Suprapubic skin (tissue), 3 donors: ENCODE data around the gene MYL5.

Experiments
- CTCF ChIP-seq, 2 donors: fragments of 200-600 bp in 1 of 2; fragments of 450-650 bp in 1 of 2; sonication (generic) in 1 of 2; IDR thresholded peaks; one replicate each; pipeline ENCODE4 v1.5.1; 2016 to 2019; ENCODE audit warnings: antibody characterized with exemption in 2 of 2, mild to moderate bottlenecking in 1 of 2, moderate library complexity in 1 of 2
- POLR2A ChIP-seq, 2 donors: fragments of 450-650 bp; IDR thresholded peaks; one replicate each; pipeline ENCODE4 v1.6.1; 2017; ENCODE audit warnings: antibody characterized with exemption in 2 of 2, mild to moderate bottlenecking in 2 of 2, moderate library complexity in 2 of 2

- TF ChIP-seq CTCF (IDR thresholded peaks at IDR 0.05): no peak
- TF ChIP-seq POLR2A (IDR thresholded peaks at IDR 0.05): no peak
Observed at GRCh38 chr4:676871-677235, 2.5 kb downstream of the MYL5 start.
